Inflammatory macrophage treated with lipopolysaccharide for 1 hour (primary cell): ENCODE measurements around the gene RIPK4.
A peak's percentile ranks its signal among the peaks of the same experiment; 100 is the strongest.
"Not testable (repeated sequence)": the region's sequence is repeated elsewhere in the genome, so short reads cannot be mapped to it uniquely, and the experiment has no call there.

Experiments
- DNase-seq, 2 donors: peaks; one replicate each; pipeline ENCODE4 v3.0.0-alpha.2; 2020 to 2022

Gene RIPK4

GRCh38 chr21:41711416-41712007 is 55.3 kb downstream of the RIPK4 start:
- no peak for DNase-seq

- DNase-seq: no peak
Measured at GRCh38 chr21:41710823-41711160, 56.1 kb downstream of the RIPK4 start.

GRCh38 chr21:41709965-41710822 is 56.7 kb downstream of the RIPK4 start:
- DNase-seq: no peak

GRCh38 chr21:41709166-41709565 is 57.7 kb downstream of the RIPK4 start:
- DNase-seq: no peak

- DNase-seq: no peak
Measured at GRCh38 chr21:41707960-41708330, 58.9 kb downstream of the RIPK4 start.

GRCh38 chr21:41707231-41707959 is 59.5 kb downstream of the RIPK4 start:
- DNase-seq: no peak

- no peak for DNase-seq
Measured at GRCh38 chr21:41706678-41707077, 60.2 kb downstream of the RIPK4 start.

GRCh38 chr21:41706263-41706639 is 60.6 kb downstream of the RIPK4 start:
- DNase-seq: no peak

GRCh38 chr21:41705546-41706262 is 61.1 kb downstream of the RIPK4 start:
- DNase-seq: no peak

- no peak for DNase-seq
Measured at GRCh38 chr21:41703857-41704501, 62.9 kb downstream of the RIPK4 start.

GRCh38 chr21:41701749-41702148 is 65.1 kb downstream of the RIPK4 start:
- peak; percentile 68 to 78 for DNase-seq

- DNase-seq: no peak
Measured at GRCh38 chr21:41699311-41699710, 67.5 kb downstream of the RIPK4 start.

GRCh38 chr21:41698071-41698470 is 68.8 kb downstream of the RIPK4 start:
- no peak for DNase-seq

GRCh38 chr21:41695513-41695912 is 71.3 kb downstream of the RIPK4 start:
- DNase-seq: no peak

- not testable (repeated sequence) for DNase-seq
Measured at GRCh38 chr21:41694042-41694441, 72.8 kb downstream of the RIPK4 start.

GRCh38 chr21:41692185-41692565 is 74.7 kb downstream of the RIPK4 start:
- no peak for DNase-seq

GRCh38 chr21:41691205-41692184 is 75.4 kb downstream of the RIPK4 start:
- no peak for DNase-seq
